ENCODE data around the gene SH2B2. TPM values are rescaled to one million over a fixed set of nuclear protein-coding genes. Genes with fewer than 3 reads are reported as not detected.

Gene SH2B2
- total RNA-seq, 4 donors from 2014 or later = 3.3 to 7.5 (median 3.7) TPM

DNA sequence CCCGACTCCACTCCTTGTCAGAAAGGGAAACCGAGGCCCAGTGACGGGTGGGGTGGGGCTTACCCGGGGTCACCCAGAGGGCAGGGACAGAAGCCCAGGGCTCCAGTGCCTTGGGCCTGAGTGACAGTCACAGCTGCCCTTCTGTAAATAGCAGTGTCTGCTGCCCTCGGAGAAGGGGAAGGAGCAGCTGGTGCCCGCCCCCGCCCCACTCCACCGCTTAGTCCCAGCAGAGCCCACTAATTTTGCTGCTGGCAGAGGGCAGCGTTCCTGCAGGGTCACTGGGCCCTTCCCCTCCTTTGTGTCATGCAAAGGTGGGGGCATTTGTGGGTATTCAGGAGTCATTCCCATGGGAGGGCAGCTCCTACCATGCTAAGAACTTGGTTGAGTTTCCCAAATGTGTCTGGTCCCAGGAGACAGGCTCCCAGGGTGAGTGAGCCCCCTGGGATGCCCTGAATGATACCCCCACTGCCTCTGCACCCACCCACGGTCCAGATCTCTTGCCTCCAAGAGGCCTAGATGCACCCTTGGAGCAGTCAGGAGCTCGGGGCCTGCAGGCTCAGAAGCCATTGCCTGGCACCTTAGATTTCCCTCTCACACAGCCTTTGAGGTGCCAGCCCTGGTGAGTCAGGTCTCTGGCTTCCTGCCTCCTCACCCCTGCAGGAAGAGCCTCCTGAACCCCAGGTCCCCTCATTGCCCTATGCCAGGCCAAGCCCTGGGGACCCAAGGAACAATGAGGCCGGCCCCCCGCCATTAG lies 17.2 kb downstream of the SH2B2 start:
- no peak for TF ChIP-seq CTCF (IDR thresholded peaks at IDR 0.05; ENCODE audit: low read depth)

- no peak for TF ChIP-seq CTCF (IDR thresholded peaks at IDR 0.05; ENCODE audit: low read depth)
Observed at GRCh38 chr7:102304668-102305067, 18.0 kb downstream of the SH2B2 start.

- no peak for TF ChIP-seq CTCF (IDR thresholded peaks at IDR 0.05; ENCODE audit: low read depth)
Observed at GRCh38 chr7:102305414-102306268, 19.0 kb downstream of the SH2B2 start.

GRCh38 chr7:102306916-102307677 lies 20.4 kb downstream of the SH2B2 start:
- no peak for TF ChIP-seq CTCF (IDR thresholded peaks at IDR 0.05; ENCODE audit: low read depth)

DNA sequence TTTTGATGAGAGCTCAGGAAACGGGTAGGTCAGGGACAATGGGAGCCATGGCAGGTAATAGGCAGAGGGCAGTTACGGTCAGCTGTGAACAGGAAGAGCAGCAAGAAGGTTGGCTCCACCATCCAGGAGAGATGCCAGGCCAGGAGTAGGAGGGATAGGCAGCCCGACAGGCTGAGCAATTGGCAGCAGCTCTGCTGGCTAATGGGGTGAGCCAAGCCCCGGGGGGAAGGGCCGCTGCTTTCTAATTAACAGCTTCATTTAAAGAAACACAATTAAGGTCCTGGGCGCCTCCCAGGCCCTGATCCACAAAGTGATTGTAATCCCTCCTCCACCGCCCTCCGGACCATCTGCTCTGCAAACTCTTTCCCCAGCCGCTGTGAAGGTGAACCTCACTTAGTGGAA lies 23.7 kb downstream of the SH2B2 start:
- TF ChIP-seq CTCF (IDR thresholded peaks at IDR 0.05; ENCODE audit: low read depth) = no peak

DNA sequence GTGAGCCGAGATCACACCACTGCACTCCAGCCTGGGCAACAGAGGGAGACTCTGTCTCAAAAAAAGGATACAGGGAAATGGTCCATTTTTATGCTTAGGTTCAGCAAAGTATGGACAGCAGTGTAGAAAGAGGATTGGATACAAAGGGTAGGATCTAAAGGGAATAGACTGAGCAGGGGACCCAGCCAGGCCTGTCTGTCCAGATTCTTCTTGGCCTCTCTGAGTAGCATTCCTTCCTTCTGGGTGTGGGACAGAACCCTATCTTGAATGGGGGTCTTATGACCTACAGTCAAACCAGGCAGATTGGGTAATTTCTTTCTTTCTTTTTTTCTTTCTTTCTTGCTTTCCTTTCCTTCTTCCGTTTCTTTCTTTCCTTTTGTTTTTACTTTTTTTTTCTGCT lies 25.6 kb downstream of the SH2B2 start:
- TF ChIP-seq CTCF (IDR thresholded peaks at IDR 0.05; ENCODE audit: low read depth) = no peak

Data from subcutaneous adipose tissue (tissue), 4 donors.